GM18870 (cell line): ENCODE measurements around the gene ZNF407.
A peak's percentile ranks its signal among the peaks of the same experiment; 100 is the strongest.
"Not testable (repeated sequence)": the region's sequence is repeated elsewhere in the genome, so short reads cannot be mapped to it uniquely, and the experiment has no call there.

Experiments used
- ATAC-seq: cut with Tn5 transposase; IDR thresholded peaks from one replicate; pipeline ENCODE4 v1.9.1; 2021; ENCODE audit warnings: moderate library complexity; ENCODE audit not compliant: unreplicated experiment

The ZNF407 gene, protein sequence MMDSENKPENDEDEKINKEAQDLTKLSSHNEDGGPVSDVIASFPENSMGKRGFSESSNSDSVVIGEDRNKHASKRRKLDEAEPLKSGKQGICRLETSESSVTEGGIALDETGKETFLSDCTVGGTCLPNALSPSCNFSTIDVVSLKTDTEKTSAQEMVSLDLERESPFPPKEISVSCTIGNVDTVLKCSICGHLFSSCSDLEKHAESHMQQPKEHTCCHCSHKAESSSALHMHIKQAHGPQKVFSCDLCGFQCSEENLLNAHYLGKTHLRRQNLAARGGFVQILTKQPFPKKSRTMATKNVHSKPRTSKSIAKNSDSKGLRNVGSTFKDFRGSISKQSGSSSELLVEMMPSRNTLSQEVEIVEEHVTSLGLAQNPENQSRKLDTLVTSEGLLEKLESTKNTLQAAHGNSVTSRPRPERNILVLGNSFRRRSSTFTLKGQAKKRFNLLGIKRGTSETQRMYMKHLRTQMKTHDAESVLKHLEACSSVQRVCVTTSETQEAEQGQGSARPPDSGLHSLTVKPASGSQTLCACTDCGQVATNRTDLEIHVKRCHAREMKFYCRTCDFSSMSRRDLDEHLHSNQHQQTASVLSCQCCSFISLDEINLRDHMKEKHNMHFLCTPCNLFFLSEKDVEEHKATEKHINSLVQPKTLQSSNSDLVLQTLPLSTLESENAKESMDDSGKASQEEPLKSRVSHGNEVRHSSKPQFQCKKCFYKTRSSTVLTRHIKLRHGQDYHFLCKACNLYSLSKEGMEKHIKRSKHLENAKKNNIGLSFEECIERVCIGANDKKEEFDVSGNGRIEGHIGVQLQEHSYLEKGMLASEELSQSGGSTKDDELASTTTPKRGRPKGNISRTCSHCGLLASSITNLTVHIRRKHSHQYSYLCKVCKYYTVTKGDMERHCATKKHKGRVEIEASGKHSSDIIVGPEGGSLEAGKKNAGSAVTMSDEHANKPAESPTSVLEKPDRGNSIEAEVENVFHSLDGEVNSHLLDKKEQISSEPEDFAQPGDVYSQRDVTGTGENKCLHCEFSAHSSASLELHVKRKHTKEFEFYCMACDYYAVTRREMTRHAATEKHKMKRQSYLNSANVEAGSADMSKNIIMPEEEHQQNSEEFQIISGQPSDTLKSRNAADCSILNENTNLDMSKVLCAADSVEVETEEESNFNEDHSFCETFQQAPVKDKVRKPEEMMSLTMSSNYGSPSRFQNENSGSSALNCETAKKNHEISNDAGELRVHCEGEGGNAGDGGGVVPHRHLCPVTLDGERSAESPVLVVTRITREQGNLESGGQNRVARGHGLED (N-terminal part only)

DNA sequence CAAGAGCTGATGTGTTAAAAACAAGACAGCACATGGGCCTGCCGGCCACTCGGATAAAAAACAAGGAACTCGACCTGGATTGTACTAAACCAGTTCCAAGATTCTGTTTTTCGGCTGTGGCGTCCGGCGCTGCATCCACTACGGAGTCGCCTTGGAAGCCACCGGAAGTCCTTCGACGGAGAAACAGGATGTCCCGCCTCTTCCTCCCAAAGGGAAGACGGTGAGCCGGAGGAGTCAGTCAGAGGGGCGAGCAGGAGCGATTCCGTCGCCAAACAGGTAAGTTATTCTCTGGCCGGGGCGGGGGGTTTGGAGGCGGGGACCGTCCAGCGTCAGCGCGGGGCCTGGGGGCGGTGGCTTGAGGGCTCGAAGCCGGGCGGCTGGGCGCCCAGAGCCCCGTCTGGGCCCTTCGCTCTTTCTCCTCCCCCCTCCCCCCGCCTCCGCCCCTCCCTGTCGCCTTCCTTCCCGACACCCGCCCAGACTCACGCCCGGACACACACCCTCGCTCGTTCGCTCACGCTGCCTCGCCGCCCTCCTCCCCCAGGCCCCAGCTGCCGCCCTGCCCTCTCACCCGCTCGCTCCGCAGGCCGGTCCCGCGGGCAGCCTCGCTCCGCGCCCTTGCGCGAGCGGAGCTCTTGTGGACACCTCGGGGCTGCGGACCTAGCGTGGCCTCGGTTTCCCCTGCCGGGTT, at the start of gene ZNF407:
TSS of gene ZNF407 (plus strand) at position 209 of the 688 bp plus-strand sequence. CDS start 33,150 bp downstream, outside the sequence.
- peak; percentile 59 for ATAC-seq

DNA sequence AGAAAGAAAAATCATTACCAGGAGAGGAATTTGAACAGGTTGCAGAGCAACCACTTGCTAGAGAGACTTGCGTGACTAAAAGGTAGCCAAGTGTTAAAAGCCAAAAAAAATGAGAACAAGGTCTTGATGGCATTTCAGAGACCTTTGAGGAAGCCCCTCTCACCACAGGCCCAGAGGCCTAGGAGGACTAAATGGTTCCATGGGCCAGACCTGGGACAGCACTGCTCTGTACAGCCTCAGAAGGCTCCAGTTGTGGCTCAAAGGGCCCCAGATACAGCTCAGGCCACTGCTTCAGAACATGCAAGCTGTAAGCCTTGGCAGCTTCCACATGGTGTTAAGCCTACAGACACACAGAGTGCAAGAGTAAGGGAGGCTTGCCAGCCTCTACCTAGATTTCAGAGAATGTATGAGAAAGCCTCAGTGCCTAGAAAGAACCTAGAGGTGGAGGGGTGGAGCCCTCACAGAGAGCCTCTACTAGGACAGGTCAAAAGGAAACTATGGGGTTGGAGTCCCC, 48.0 kb upstream of the ZNF407 start:
- no peak for ATAC-seq

DNA sequence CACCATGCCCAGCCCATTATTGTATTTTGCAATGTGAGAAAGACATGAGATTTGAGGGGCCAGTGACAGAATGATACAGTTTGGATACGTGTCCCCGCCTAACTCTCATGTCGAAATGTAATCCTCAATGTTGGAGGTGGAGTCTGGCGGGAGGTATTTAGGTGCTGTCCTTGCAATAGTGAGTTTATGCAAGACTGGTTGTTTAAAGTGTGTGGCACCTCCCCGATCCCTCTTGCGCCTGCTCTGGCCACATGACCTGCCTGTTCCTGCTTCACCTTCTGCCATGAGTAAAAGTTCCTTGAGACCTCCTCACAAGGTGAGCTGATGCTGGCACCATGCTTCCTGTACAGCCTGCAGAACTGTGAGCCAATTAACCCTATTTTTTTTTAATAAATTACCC, 46.8 kb upstream of the ZNF407 start:
- no peak for ATAC-seq

DNA sequence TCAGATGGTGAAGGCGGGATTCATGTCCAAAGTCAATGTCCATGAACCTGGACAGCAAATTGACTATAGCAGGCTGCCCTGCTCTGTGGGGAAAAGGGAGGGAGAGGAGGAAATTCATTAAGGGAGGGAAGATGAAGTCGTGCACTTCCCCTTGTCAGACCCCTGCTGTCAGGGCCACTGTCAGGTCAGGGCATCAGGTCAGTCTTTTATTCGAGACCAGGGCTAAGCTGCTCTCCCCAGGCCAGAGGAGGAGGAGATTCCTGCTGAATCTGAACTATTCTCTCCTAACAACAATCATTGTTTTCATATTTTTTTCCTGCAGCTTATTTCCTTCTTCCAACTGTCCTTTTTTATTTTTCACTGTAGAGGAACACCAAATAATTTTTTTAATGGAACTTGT, 46.2 kb upstream of the ZNF407 start:
- no peak for ATAC-seq

DNA sequence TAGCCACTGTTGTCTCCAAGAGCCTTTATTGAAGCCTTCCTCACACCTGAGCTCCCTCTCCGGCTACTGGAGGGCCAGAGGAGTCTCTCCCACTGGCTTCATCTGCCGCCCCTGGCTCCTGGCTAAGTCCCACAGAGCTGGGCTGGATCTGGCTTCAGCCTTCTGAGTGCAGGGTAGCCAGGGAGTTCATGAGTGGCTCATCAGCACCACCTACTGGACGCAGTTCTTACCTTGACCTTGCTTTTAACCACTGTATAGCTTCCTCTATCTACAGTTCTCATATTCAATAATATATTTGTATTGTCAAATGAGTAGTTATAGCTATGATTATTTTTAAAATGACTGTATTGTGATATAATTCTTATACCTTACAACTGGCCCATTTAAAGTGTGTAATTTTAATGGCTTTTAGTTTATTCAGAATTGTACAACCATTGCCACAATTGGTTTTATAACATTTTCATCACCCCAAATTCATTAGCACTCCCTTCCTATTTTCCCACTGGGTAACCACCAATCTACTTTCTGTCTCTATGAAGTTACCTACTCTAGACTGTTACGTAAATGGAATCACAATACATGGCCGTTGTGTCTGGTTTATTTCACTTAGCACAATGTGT, 45.6 kb upstream of the ZNF407 start:
- ATAC-seq, result peak; percentile 99

DNA sequence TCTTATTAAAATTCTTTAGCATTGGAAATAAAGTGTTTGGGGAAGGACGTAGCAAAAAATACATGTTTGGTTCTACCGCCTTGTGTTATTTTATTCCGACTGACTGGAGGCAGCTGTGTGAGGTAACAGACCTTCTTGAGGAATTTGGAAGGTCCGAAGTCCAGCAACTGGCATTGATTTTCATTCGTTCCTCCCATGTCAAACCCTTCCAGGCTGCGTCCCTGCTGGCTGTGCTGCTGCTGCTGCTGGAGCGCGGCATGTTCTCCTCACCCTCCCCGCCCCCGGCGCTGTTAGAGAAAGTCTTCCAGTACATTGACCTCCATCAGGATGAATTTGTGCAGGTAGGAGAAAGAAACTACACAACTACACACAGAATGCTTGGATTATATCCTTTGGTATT, 41.5 kb upstream of the ZNF407 start:
- ATAC-seq, result no peak

DNA sequence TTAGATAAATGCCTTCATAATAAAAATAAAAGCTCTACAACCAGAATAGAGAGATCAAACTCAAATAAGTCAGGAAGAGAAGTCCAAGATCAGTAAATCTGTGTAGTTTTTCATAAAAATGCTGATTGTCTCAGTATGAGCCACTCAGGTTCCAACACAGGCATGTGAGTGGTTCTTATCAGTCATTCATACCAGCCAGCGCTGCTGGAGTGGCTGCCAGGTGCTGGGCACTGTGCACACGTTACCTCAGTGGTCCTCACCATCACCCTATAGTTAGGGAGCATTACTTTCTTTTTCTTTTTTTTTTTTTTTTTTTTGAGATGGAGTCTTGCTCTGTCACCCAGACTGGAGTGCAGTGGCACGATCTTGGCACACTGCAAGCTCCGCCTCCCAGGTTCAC, 39.6 kb upstream of the ZNF407 start:
- no peak for ATAC-seq

DNA sequence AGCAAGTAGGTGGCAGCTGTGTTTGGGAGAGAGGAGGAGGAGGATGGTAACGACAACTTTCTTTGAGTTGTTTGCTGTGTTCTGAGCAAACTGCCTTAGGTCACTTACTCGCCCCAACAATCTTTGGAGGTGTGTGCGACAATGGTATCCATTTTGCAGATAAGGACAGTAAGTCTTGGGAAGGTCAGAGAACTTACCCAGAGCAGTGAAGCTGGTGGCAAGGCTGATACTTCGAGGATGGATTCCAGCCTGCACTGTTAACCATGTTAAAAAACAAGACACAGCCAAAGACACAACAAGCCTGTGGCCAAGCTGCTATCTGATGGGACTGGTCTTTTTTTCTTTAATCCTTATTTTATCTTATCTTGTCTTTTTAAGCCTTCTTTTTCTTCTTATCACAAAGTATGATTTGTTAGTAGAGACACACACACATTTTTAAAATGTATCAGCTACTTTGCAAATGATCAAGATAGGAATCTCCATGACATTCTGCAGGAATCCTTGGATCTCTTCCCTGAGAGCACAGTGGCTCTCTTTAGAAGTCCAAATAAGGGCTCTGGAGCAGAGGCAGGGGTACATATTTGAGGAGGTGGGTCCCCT, 35.4 kb upstream of the ZNF407 start:
- no peak for ATAC-seq

DNA sequence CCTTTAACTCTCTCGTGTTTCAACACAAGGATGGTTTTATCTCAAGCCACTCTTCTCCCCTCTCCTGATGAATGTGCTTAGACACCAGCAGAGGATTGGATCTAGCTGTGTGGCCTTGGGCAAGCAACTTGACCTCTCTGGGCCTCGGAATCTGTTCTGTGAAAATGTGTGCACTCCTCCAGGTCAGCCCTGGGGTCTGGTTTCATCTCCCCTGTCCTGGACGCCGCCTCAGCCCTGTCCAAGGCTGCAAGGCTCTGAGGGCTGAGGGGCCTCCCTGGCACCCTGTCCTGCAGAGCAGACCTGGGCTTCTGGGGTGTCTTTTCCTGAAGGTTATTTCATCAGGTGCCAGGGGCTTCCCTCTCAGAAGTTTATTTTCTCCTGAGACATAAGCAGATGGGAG, 34.9 kb upstream of the ZNF407 start:
- no peak for ATAC-seq

DNA sequence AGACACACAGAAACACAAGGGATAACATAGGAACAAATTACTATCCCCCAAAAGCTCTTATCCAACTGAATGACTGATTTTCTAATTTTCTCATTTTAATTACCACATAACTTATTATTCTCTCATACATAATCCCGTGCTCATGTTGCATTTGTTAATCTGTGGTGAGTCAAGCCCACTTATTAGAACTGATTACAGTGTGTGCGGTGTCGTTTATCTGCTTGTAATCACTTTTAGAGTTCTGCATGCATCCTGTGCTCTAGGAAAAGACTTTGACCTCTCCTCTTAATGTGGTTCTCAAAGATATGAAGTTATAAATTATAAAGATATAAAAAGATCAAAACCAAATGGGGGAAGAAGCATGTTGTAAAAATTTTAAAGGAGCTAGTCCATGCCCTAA, 33.7 kb upstream of the ZNF407 start:
- no peak for ATAC-seq

DNA sequence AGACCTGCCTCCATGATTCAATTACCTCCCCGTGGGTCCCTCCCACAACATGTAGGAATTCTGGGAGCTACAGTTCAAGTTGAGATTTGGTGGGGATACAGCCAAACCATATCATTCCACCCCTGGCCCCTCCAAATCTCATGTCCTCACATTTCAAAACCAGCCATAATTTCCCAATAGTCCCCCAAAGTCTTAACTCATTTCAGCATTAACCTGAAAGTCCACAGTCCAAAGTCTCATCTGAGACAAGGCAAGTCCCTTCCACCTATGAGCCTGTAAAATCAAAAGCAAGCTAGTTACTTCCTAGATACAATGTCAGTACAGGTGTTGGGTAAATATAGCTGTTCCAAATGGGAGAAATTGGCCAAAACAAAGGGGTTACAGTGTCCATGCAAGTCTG, 32.5 kb upstream of the ZNF407 start:
- ATAC-seq, result not testable (repeated sequence)

DNA sequence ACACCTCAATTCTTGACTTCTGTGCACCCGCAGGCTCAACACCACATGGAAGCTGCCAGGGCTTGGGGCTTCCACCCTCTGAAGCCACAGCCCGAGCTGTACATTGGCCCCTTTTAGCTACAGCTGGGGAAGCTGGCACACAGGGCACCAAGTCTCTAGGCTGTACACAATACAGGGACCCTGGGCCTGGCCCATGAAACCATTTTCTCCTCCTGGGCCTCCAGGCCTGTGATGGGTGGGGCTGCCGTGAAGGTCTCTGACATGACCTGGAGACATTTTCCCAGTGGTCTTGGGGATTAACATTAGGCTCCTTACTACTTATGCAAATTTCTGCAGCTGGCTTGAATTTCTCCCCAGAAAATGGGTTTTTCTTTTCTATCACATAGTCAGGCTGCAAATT, 31.7 kb upstream of the ZNF407 start:
- ATAC-seq, result not testable (repeated sequence)

DNA sequence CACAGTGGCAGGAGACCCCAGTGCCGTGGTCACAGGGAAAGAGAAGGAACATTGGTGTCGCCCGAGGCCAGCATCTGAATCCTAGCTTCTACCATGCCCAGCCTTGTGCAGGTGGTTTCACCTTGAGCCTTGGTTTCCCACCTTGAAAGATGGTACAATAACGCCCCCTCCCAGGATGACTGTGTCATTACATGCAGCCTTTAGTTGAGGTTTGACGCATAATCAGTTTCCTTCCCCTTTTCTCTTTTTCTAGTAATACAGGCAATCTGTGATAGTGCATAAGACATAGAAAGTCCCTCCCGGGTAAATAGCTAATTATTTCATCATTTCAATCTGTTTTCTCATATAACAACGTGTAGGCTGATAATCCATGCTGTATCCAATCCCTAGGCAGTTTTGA, 29.8 kb upstream of the ZNF407 start:
- no peak for ATAC-seq

DNA sequence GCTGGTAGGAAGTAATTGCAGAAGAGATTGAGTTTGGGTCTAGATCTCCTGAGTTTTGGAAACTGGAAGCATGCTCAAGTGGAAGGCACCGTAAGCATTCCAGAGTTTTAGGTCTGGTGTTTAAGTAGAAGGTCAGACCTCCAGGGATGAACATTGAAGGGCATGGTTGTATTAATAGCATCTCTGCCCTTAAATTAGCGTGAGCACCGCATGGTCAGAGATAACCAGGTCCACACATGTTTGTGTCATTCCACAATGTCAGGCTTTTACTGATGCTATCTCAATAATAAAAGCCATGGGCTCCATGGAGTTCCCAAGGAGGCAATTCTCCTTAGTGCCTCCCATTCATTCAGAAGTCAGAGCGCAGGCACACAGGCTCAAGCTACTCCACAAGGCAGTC, 28.3 kb upstream of the ZNF407 start:
- no peak for ATAC-seq

DNA sequence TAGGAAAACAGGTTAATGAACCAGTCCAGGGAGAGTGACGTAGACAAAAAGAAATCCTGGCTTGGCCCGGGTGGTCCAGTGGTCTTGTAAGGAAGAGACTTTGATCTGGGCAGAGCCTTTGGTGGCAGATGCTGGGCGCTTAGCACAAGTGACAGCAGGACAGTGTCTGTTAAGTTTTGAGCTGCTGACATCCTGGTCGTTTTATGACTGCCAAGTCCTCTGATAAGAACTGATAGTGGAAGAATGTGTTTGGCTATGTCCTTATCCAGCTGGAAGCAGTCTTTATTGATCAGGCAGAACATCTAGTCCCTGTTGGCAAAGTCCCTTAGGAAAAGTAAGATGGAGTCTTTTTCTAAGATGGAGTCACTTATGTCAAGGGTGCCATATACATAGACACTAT, 27.4 kb upstream of the ZNF407 start:
- no peak for ATAC-seq

DNA sequence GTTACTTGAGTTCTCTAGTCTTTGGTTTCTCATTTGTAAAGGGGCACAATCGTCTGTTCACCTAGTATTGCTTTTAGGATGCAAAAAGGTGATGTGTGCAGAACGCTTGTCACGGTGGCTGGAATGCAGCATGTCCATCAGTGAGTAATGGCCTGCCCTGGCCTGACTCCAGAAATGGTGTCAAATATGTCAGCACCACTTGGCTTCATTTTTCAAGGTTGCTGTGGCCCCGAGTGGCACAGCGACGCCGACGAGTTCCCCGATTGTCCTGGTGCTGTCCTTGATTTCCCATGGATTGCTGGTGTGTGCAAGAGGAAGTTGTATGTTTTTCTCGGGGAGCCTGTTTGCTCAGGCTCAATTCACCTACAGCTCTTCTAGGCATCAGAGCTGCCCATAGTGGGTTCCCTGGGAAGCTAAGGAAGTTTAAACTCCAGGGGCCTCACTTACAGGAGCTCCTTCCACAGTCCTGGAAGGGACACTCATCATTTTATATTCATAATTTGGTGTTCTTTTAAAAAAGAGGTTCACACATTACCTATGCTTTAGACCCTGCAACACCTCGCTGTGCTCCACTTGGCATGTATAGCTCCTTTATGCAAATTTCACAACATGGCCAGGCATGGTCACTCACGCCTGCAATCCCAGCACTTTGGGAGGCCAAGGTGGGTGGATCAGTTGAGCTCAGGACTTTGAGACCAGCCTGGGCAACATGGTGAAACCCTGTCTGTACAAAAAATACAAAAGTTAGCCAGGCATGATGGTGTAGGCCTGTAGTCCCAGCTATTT, 25.6 kb upstream of the ZNF407 start:
- no peak for ATAC-seq

DNA sequence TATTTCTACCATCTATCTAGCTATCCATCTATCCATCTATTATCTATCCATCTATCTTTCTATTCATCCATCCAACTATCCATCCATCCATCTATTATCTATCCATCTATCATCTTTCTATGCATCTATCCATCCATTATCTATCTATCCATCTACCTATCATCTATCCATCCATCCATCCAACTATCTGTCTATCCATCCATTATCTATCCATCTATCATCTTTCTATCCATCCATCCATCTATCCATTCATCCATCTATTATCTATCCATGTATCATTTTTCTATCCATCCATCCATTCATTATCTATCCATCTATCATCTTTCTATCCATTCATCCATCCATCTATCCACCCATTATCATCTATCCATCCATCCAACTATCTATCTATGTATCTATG, 24.6 kb upstream of the ZNF407 start:
- ATAC-seq, result no peak

DNA sequence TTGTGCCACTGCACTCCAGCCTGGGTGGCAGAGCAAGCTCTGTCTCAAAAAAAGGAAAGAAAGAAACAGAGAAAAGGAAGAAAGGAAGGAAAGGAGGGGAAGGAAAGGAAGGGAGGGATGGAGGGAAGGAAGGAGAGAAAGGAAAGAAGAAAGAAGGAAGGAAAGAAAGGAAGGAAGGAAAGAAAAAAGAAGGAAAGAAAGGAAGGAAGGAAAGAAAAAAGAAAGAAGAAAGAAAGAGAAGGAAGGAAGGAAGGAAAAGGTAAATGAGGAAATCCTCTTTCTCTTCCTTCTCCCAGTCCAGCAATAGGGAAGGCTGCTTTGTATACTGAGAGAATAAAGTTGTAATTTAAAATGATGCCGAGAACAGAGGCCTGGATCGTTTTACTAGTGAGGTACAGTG, 22.8 kb upstream of the ZNF407 start:
- no peak for ATAC-seq

DNA sequence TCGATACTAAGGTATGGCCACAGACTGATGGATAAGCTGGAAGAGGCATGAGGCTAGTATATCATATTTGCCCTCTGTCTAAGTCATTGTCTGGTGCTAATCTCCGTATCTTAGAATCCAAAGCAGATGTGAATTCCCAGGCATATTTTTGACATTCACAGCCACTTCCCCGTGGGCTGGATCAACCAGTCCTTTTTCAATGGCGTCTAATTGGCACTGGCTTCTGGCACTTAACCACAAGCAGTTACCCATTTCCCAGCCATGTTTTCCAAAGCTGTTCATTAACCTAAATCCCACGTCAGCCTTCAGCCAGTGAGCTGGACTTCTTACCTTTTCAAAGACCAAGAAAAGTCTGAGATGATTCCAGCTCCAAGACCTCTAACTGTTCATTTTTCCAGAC, 20.7 kb upstream of the ZNF407 start:
- ATAC-seq, result no peak
